ENCODE data around the gene DAPP1. TPM values are rescaled to one million over a fixed set of nuclear protein-coding genes. Genes with fewer than 3 reads are reported as not detected.

The DAPP1 gene
- polyA plus RNA-seq, 2 of the 4 experiments (the other 2 are of a cell fraction): 0.03 TPM; not detected in 1

DNA sequence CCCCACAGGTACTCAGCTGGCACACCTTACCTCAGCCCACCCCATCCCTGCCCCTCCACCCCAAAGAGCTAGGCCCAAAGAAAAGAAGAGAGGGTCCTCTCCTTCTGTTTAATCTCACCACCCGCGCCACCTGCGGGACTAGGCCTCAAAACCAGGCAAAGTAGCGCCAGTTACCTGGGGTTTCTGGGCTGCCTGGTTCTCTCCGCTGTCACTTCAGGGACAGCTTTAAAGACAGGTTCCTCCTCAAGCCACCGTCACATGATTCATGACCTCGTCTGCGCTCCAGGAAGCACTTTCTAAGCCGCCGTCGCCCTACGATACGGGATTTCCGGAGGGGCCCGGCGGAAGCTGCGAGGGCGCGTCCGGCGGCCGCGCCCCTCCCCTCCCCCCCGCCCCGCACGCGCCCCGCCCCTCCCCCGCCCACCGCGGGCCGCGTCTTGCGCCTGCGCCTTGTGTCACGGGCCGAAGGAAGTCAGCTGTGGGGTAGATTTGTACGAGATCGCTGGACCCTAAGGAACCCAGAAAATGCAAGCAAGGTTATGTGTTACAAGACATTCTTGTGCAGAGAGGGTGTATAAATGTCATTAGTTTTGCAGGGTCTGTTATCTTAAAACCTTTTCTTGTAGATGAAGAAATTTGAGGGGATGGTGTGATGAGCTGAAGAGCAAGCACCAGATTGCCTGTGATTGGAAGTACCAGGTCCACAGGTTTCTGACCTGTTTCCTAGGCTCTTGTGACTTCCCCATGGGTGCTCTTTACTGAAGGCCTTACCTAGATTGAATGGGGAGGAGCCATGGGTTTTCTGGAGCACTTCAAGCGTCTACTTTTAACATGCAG, 77.8 kb downstream of the DAPP1 start, which contains the start of gene LAMTOR3:
Gene LAMTOR3, minus strand, starts transcription at position 267 of the 837 bp plus-strand sequence. CDS start 464 bp downstream, outside the sequence.
- Histone ChIP-seq H3K4me1 (peaks cover 6% of the 10 kb centered on the region; the same call in 1 of the 3 replicates), H3K9me3 (no peaks in the 10 kb centered on the region), H3K27ac (peak within 1 kb of the TSS; percentile 78 to 91), H3K4me2 (peak within 1 kb of the TSS; percentile 98), H3K4me3 (peak within 1 kb of the TSS; percentile 79)
- FAIRE-seq: no peak
- ChIA-PET CTCF (interaction anchor here (2.1 kb wide), 1 partner anchor 55 kb away, joined by 7 read pairs; no protein-coding TSS in a partner anchor), POLR2A (interaction anchor here (1.4 to 2.1 kb wide), 4 partner anchors 52 to 331 kb away, joined by 11 to 15 read pairs (median 12); partner anchors contain the start of genes DNAJB14, H2AZ1 and TRMT10A)
- peak; percentile 60 to 87 for DNase-seq (ENCODE audit: low read depth in 1 of 2, low spot score in 1 of 2)
- peak; percentile 99 to 100 for ATAC-seq
- 96% methylated on average over 1 of the region's 40 CpGs for WGBS (ENCODE audit: missing lambda C conversion rate)
- TF ChIP-seq POLR2A (IDR thresholded peaks at IDR 0.05; ENCODE audit: low read length) (0 out of 2 replicates have a peak, but pooled peaks have one; percentile 12), TFCP2L1 (CRISPR knock-in tag; IDR thresholded peaks at IDR 0.05) (no peak), FOSB (CRISPR knock-in tag; IDR thresholded peaks at IDR 0.05) (no peak), RFX5 (IDR thresholded peaks at IDR 0.05) (no peak), ZNF302 (CRISPR knock-in tag; IDR thresholded peaks at IDR 0.05) (no peak), ZSCAN20 (CRISPR knock-in tag; IDR thresholded peaks at IDR 0.05) (no peak), KDM5A (IDR thresholded peaks at IDR 0.05) (no peak; the same call in 1 of the 2 replicates), RAD21 (conservative IDR thresholded peaks at IDR 0.05 in 1 of 2, IDR thresholded peaks at IDR 0.05 in 1 of 2) (no peak), MYC (IDR thresholded peaks at IDR 0.05; ENCODE audit: borderline replicate concordance, low read length) (no peak), EP300 (IDR thresholded peaks at IDR 0.05) (no peak), JUN (IDR thresholded peaks at IDR 0.05) (peak; percentile 19 to 75; a peak in 3 of 5 replicates), POLR2AphosphoS2 (conservative IDR thresholded peaks at IDR 0.05; ENCODE audit: low read length) (no peak), PHF8 (IDR thresholded peaks at IDR 0.05; ENCODE audit: borderline replicate concordance, low read depth) (peak; percentile 55; the same call in 1 of the 2 replicates)
- TF ChIP-seq, protein P1, sequence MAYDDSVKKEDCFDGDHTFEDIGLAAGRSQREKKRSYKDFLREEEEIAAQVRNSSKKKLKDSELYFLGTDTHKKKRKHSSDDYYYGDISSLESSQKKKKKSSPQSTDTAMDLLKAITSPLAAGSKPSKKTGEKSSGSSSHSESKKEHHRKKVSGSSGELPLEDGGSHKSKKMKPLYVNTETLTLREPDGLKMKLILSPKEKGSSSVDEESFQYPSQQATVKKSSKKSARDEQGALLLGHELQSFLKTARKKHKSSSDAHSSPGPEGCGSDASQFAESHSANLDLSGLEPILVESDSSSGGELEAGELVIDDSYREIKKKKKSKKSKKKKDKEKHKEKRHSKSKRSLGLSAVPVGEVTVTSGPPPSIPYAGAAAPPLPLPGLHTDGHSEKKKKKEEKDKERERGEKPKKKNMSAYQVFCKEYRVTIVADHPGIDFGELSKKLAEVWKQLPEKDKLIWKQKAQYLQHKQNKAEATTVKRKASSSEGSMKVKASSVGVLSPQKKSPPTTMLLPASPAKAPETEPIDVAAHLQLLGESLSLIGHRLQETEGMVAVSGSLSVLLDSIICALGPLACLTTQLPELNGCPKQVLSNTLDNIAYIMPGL (CRISPR knock-in tag; IDR thresholded peaks at IDR 0.05; ENCODE audit: borderline replicate concordance): no peak
- TF ChIP-seq, protein P2, sequence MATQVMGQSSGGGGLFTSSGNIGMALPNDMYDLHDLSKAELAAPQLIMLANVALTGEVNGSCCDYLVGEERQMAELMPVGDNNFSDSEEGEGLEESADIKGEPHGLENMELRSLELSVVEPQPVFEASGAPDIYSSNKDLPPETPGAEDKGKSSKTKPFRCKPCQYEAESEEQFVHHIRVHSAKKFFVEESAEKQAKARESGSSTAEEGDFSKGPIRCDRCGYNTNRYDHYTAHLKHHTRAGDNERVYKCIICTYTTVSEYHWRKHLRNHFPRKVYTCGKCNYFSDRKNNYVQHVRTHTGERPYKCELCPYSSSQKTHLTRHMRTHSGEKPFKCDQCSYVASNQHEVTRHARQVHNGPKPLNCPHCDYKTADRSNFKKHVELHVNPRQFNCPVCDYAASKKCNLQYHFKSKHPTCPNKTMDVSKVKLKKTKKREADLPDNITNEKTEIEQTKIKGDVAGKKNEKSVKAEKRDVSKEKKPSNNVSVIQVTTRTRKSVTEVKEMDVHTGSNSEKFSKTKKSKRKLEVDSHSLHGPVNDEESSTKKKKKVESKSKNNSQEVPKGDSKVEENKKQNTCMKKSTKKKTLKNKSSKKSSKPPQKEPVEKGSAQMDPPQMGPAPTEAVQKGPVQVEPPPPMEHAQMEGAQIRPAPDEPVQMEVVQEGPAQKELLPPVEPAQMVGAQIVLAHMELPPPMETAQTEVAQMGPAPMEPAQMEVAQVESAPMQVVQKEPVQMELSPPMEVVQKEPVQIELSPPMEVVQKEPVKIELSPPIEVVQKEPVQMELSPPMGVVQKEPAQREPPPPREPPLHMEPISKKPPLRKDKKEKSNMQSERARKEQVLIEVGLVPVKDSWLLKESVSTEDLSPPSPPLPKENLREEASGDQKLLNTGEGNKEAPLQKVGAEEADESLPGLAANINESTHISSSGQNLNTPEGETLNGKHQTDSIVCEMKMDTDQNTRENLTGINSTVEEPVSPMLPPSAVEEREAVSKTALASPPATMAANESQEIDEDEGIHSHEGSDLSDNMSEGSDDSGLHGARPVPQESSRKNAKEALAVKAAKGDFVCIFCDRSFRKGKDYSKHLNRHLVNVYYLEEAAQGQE (IDR thresholded peaks at IDR 0.05): no peak
- TF ChIP-seq, protein P3, sequence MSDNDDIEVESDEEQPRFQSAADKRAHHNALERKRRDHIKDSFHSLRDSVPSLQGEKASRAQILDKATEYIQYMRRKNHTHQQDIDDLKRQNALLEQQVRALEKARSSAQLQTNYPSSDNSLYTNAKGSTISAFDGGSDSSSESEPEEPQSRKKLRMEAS (IDR thresholded peaks at IDR 0.05): peak; percentile 45
- TF ChIP-seq, protein P4, sequence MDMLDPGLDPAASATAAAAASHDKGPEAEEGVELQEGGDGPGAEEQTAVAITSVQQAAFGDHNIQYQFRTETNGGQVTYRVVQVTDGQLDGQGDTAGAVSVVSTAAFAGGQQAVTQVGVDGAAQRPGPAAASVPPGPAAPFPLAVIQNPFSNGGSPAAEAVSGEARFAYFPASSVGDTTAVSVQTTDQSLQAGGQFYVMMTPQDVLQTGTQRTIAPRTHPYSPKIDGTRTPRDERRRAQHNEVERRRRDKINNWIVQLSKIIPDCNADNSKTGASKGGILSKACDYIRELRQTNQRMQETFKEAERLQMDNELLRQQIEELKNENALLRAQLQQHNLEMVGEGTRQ (IDR thresholded peaks at IDR 0.05): peak; percentile 62

DNA sequence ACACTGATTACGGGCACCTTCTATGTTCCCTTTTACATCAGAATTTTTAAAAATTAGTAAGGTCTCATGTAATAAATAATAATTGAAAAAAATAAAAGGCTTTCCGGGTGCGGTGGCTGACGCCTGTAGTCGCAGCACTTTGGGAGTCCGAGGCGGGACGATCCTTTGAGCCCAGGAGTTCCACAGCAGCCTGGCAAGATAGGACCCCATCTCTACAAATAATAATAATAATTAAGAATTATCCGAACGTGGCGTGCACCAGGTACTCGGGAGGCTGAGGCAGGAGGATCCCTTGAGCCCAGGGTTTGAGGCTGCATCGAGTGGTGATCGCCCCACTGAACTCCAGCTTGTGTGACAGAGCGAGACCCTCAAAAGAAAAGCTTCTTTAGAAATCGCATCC, 78.4 kb downstream of the DAPP1 start:
- DNase-seq (ENCODE audit: low read depth in 1 of 2, low spot score in 1 of 2) (no peak), FAIRE-seq (no peak), ATAC-seq (no peak)
- Histone ChIP-seq H3K27ac (peak overlapping the region; percentile 76 to 78), H3K4me2 (peak overlapping the region; percentile 95), H3K9me3 (no peaks in the 10 kb centered on the region), H3K4me3 (peak overlapping the region; percentile 79), H3K4me1 (peaks cover 6% of the 10 kb centered on the region; the same call in 1 of the 3 replicates)
- TF ChIP-seq KDM5A (IDR thresholded peaks at IDR 0.05) (no peak), MYC (IDR thresholded peaks at IDR 0.05; ENCODE audit: borderline replicate concordance, low read length) (no peak), ZC3H11A (IDR thresholded peaks at IDR 0.05) (no peak), ESRRA (IDR thresholded peaks at IDR 0.05; ENCODE audit: borderline replicate concordance, low read length) (no peak), EHMT2 (IDR thresholded peaks at IDR 0.05; ENCODE audit: low read depth) (no peak), CHD2 (IDR thresholded peaks at IDR 0.05; ENCODE audit: low read length, partially characterized antibody) (no peak), POLR2AphosphoS2 (conservative IDR thresholded peaks at IDR 0.05; ENCODE audit: low read length) (no peak), RFX5 (IDR thresholded peaks at IDR 0.05) (no peak), HEYL (CRISPR knock-in tag; IDR thresholded peaks at IDR 0.05) (no peak), SREBF2 (IDR thresholded peaks at IDR 0.05) (no peak), FOSL2 (IDR thresholded peaks at IDR 0.05) (no peak), FOSL2 (CRISPR knock-in tag; IDR thresholded peaks at IDR 0.05) (no peak), KDM1A (IDR thresholded peaks at IDR 0.05; ENCODE audit: low read depth) (no peak), RAD21 (conservative IDR thresholded peaks at IDR 0.05 in 1 of 2, IDR thresholded peaks at IDR 0.05 in 1 of 2) (no peak), NFE2L2 (conservative IDR thresholded peaks at IDR 0.05; ENCODE audit: low read length) (no peak)
- TF ChIP-seq, protein P4 (IDR thresholded peaks at IDR 0.05): no peak
- TF ChIP-seq, protein P3 (IDR thresholded peaks at IDR 0.05): no peak
- POLR2A ChIA-PET: interaction anchor here (1.4 to 2.1 kb wide), 4 partner anchors 51 to 332 kb away, joined by 11 to 15 read pairs (median 12); partner anchors contain the start of genes DNAJB14, H2AZ1 and TRMT10A
- 89% methylated on average over 16 of the region's 16 CpGs for WGBS (ENCODE audit: missing lambda C conversion rate)
- CTCF ChIA-PET: interaction anchor here (2.1 kb wide), 1 partner anchor 54 kb away, joined by 7 read pairs; no protein-coding TSS in a partner anchor

Measured in A549 (cell line).